ENCODE measurements around the gene OS9.

Gene OS9

DNA sequence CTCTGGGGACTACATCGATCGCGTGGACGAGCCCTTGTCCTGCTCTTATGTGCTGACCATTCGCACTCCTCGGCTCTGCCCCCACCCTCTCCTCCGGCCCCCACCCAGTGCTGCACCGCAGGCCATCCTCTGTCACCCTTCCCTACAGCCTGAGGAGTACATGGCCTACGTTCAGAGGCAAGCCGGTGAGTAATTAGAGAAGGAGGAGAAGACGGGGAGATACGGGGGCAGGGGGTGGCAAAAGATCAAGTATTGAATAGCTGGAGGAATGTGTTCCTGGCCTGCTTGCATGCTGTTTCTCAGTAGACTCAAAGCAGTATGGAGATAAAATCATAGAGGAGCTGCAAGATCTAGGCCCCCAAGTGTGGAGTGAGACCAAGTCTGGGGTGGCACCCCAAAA is 21.9 kb downstream of the OS9 start:
- no peak for DNase-seq (ENCODE audit: low spot score)
- H3K4me3 ChIP-seq: no peak overlapping the region
- no peak overlapping the region for H3K27ac ChIP-seq
- TF ChIP-seq, protein P1, sequence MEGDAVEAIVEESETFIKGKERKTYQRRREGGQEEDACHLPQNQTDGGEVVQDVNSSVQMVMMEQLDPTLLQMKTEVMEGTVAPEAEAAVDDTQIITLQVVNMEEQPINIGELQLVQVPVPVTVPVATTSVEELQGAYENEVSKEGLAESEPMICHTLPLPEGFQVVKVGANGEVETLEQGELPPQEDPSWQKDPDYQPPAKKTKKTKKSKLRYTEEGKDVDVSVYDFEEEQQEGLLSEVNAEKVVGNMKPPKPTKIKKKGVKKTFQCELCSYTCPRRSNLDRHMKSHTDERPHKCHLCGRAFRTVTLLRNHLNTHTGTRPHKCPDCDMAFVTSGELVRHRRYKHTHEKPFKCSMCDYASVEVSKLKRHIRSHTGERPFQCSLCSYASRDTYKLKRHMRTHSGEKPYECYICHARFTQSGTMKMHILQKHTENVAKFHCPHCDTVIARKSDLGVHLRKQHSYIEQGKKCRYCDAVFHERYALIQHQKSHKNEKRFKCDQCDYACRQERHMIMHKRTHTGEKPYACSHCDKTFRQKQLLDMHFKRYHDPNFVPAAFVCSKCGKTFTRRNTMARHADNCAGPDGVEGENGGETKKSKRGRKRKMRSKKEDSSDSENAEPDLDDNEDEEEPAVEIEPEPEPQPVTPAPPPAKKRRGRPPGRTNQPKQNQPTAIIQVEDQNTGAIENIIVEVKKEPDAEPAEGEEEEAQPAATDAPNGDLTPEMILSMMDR (IDR thresholded peaks at IDR 0.05): no peak

DNA sequence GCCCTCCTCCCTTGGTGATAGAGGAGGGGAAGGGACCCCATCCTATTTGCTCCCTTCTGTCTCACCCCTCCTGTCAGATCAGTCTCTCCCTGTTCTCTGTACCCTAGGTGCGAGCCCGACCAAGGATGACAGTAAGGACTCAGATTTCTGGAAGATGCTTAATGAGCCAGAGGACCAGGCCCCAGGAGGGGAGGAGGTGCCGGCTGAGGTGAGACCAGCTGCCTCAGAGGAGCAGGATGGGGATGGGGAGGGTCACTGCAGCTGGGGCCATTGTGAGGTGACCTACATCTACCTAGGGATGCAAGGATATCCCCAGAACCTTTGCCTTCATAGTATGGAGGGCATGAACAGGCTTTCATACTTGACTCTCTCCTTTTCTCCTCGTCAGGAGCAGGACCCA is 22.4 kb downstream of the OS9 start:
- TF ChIP-seq, protein P1 (IDR thresholded peaks at IDR 0.05): no peak
- no peak overlapping the region for H3K4me3 ChIP-seq
- no peak overlapping the region for H3K27ac ChIP-seq
- no peak for DNase-seq (ENCODE audit: low spot score)

DNA sequence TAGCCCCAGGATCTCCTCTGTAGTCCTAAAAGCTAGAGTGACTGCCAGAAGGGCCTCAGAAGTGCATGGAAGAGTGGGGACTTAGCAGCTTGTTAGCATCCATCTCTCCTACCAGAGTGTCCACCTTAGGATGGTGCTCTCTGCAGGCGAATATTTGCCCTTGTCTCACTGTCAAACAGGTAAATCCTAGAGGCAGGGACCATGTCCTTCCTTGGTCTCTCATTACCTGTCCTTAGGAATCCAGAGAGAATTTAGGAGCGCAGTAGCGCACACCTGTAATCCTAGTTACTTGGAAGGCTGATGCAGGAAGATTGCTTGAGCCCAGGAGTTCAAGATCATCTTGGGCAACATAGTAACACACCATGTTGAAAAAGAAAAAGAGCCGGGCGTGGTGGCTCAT is 23.2 kb downstream of the OS9 start:
- Histone ChIP-seq H3K27ac (no peak overlapping the region), H3K4me3 (no peak overlapping the region)
- TF ChIP-seq, protein P1 (IDR thresholded peaks at IDR 0.05): no peak
- no peak for DNase-seq (ENCODE audit: low spot score)

DNA sequence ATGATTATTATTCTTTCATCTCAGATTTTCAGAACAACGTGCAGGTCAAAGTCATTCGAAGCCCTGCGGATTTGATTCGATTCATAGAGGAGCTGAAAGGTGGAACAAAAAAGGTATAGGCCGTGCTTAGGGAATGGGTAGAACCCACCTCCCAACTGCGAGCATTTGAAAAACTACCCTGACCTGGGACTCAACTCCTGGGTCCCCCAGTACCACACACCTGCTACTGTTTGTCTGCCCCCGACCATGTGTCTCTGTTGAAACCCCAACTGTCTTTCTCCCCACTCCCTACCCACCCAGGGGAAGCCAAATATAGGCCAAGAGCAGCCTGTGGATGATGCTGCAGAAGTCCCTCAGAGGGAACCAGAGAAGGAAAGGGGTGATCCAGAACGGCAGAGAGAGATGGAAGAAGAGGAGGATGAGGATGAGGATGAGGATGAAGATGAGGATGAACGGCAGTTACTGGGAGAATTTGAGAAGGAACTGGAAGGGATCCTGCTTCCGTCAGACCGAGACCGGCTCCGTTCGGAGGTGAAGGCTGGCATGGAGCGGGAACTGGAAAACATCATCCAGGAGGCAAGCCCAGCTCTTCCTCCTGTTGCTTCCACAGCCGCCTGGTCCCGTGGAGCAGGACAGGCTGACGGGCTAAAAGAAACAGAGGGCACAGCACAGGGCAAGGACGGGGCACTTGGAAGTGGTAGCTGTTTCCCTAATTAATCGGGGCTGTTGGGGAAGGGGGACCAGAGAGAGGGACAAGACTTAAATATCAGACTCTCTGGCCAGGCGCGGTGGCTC is 24.1 kb downstream of the OS9 start:
- TF ChIP-seq, protein P1 (IDR thresholded peaks at IDR 0.05): no peak
- DNase-seq (ENCODE audit: low spot score): no peak
- Histone ChIP-seq H3K4me3 (no peak overlapping the region), H3K27ac (no peak overlapping the region)

DNA sequence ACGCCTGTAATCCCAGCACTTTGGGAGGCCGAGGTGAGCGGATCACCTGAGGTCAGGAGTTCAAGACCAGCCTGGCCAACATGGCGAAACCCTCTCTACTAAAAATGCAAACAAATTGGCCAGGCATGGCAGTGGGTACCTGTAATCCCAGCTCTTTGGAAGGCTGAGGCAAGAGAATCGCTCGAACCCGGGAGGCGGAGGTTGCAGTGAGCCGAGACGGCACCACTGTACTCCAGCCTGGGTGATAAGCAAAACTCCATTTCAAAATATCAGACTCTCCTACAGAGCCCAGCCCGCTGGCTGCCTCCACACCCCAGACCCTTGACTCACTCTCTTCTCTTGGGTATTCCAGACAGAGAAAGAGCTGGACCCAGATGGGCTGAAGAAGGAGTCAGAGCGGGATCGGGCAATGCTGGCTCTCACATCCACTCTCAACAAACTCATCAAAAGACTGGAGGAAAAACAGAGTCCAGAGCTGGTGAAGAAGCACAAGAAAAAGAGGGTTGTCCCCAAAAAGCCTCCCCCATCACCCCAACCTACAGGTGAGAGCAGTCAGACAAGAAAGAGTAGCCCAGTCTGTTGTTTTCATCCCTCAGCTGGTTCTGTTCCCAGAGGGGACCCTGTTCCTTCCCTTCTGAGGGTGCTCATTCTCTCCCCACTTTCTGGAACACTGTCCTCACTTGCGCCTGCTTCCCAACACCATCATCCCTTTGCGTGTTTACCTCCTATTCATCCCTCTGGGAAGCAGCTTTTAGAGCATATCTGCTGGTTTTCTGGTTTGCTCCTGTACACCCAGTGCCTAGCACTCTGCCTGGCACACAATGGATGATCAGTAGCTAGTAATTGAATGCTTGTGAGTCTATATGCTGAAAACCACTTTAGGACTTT is 25.0 kb downstream of the OS9 start:
- TF ChIP-seq, protein P1 (IDR thresholded peaks at IDR 0.05): no peak
- DNase-seq (ENCODE audit: low spot score): no peak
- Histone ChIP-seq H3K27ac (no peak overlapping the region), H3K4me3 (no peak overlapping the region)

DNA sequence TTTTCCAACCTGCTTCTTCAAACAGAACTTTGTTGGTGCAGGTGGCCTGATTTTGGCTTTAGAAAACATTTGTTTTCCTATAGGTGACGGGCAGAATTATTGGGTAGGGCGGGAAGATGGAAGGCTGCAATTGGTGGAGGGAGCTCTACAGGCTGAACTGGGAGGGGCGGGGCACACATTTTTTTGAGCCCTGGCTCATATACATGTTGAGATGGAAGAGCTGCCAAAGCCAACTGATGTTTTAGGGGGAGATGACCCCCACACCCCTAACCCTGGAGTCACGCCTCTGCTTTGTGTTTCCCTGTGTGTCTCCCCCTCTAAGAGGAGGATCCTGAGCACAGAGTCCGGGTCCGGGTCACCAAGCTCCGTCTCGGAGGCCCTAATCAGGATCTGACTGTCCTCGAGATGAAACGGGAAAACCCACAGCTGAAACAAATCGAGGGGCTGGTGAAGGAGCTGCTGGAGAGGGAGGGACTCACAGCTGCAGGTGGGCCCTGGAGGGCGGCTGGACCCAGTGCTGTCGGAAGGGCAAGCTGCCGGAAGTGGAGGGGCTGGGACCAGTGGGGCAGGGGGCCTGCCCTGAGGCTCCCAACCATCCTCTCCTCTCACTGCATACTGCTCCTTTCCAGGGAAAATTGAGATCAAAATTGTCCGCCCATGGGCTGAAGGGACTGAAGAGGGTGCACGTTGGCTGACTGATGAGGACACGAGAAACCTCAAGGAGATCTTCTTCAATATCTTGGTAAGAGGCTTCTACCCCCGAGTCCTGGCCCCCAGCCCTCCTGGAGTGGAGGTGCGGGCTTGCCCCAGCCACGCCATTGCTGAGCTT is 26.1 kb downstream of the OS9 start:
- H3K4me3 ChIP-seq: no peak overlapping the region
- TF ChIP-seq, protein P1 (IDR thresholded peaks at IDR 0.05): no peak
- DNase-seq (ENCODE audit: low spot score): no peak
- H3K27ac ChIP-seq: no peak overlapping the region

Measured in coronary artery (tissue), 2 donors.